ENCODE measurements around the gene C3. TPM values are rescaled to one million over a fixed set of nuclear protein-coding genes. Genes with fewer than 3 reads are reported as not detected.

The C3 gene
- total RNA-seq, 1 donor from 2014 or later, result 0.37 TPM

DNA sequence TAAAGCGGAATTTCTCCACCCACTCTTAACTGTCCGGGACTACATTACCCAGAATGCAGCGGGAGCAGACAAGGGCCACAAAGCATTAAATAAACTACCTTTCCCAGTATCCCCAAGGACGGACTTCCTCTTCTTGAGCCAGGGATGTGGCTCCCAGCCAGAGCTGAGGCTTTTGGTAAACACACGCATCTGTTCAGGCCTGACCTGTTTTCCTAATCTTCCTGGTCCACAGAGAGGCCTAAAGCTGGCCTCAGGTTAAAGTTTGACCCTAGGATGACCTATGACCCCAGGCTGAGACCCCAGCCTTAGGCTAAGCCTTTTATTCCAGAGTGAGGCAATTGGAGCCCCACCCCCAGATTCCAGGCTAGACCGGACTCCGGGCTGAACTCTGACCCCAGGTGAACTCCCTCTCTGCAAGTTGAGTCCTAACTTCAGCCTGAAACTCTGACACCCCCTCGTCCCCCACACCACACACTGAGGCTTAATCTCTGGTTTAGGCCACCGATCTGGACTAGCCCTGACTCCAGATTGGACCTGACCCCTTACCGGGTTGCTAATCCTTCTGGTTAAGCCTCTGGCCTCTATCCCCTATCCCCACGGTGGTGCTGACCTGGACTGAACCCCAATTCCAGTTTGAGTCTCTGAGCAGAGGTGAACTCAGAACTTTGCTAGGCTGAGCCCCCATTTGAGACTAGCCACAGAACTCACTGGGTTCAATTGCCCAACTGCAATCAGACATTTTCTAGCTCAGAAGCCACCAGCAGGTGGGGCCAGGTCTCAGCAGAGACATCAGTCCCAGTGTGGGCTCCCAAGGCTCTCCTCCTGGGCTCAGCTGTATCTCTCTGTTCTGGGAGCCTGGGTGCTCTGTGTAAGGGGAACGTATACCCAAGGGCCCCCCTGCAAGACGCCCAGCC is 17.7 kb upstream of the C3 start:
- peak; percentile 41 for DNase-seq (ENCODE audit: low read depth, low spot score)
- H3K4me3 Mint-ChIP-seq, result peak overlapping the region; percentile 92
- no peaks in the 10 kb centered on the region for H3K9me3 Mint-ChIP-seq
- no peaks in the 10 kb centered on the region for H3K36me3 Mint-ChIP-seq (ENCODE audit: low read depth)
- H3K27me3 Mint-ChIP-seq (ENCODE audit: low read depth), result peaks cover 5% of the 10 kb centered on the region
- peak overlapping the region; percentile 44 for H3K27ac Mint-ChIP-seq (ENCODE audit: unreplicated experiment)
- TF ChIP-seq, protein P1, sequence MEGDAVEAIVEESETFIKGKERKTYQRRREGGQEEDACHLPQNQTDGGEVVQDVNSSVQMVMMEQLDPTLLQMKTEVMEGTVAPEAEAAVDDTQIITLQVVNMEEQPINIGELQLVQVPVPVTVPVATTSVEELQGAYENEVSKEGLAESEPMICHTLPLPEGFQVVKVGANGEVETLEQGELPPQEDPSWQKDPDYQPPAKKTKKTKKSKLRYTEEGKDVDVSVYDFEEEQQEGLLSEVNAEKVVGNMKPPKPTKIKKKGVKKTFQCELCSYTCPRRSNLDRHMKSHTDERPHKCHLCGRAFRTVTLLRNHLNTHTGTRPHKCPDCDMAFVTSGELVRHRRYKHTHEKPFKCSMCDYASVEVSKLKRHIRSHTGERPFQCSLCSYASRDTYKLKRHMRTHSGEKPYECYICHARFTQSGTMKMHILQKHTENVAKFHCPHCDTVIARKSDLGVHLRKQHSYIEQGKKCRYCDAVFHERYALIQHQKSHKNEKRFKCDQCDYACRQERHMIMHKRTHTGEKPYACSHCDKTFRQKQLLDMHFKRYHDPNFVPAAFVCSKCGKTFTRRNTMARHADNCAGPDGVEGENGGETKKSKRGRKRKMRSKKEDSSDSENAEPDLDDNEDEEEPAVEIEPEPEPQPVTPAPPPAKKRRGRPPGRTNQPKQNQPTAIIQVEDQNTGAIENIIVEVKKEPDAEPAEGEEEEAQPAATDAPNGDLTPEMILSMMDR (conservative IDR thresholded peaks at IDR 0.05), result peak; percentile 68
- peaks cover 49% of the 10 kb centered on the region for H3K4me1 Mint-ChIP-seq

DNA sequence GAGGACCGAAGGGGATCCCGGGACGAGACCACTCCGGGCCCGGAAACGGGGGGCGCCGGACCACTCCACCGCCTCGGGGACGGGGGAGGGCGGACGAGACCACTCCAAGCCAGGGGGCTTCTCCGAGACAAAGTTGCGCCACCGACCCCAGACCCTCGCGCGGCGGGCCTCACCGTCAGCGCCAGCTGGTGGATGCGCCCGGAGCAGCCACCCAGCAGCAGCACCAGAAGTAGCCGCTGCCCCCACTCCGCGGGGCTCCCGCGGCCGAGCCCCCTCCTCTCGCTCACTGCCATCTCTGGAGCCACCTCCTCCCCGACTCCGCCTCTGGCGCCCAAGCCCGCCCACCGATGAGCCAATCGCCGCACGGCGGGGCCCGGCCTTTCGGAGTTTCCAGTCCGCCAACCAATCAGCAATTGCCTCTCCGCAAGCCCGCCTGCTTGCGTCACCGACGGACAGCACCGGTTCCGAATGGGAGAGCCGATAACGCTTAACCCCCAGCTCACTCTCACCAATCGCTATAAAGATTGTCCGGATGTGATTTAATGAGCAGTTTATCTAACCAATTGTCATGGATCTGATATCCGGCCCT is 16.9 kb upstream of the C3 start, which contains the start of gene GPR108:
Gene GPR108, minus strand, starts transcription at position 297 of the 589 bp plus-strand sequence. Its CDS starts 4 bp downstream, at position 293.
- TF ChIP-seq, protein P1 (conservative IDR thresholded peaks at IDR 0.05), result no peak
- Mint-ChIP-seq H3K27ac (ENCODE audit: unreplicated experiment) (peak within 1 kb of the TSS; percentile 97), H3K36me3 (ENCODE audit: low read depth) (no peaks in the 10 kb centered on the region), H3K4me1 (peaks cover 42% of the 10 kb centered on the region), H3K27me3 (ENCODE audit: low read depth) (peaks cover 5% of the 10 kb centered on the region), H3K9me3 (no peaks in the 10 kb centered on the region), H3K4me3 (peak within 1 kb of the TSS; percentile 97)
- peak; percentile 97 for DNase-seq (ENCODE audit: low read depth, low spot score)

DNA sequence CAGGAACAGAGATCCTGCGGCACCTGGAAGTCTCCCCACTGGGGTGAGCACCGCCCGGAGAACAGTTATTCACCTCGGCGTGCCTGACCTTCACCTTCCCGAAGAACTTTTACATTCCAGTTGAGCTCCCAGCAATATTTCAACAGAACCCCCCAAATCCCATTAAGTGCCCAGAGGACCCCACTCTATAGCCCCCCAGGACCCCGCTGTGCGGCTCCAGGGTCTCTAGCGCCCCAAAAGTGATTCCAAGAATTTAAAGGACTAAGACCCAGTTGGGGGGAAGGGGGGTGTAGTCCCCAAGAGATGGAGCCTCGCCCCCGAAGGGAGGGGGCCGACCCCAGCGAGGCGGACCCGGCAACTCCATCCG is 16.4 kb upstream of the C3 start:
- H3K36me3 Mint-ChIP-seq (ENCODE audit: low read depth), result no peaks in the 10 kb centered on the region
- H3K9me3 Mint-ChIP-seq, result no peaks in the 10 kb centered on the region
- TF ChIP-seq, protein P1 (conservative IDR thresholded peaks at IDR 0.05), result no peak
- H3K27me3 Mint-ChIP-seq (ENCODE audit: low read depth), result peaks cover 5% of the 10 kb centered on the region
- DNase-seq (ENCODE audit: low read depth, low spot score), result no peak
- peak overlapping the region; percentile 97 for H3K27ac Mint-ChIP-seq (ENCODE audit: unreplicated experiment)
- H3K4me1 Mint-ChIP-seq, result peaks cover 39% of the 10 kb centered on the region
- peak overlapping the region; percentile 97 for H3K4me3 Mint-ChIP-seq

DNA sequence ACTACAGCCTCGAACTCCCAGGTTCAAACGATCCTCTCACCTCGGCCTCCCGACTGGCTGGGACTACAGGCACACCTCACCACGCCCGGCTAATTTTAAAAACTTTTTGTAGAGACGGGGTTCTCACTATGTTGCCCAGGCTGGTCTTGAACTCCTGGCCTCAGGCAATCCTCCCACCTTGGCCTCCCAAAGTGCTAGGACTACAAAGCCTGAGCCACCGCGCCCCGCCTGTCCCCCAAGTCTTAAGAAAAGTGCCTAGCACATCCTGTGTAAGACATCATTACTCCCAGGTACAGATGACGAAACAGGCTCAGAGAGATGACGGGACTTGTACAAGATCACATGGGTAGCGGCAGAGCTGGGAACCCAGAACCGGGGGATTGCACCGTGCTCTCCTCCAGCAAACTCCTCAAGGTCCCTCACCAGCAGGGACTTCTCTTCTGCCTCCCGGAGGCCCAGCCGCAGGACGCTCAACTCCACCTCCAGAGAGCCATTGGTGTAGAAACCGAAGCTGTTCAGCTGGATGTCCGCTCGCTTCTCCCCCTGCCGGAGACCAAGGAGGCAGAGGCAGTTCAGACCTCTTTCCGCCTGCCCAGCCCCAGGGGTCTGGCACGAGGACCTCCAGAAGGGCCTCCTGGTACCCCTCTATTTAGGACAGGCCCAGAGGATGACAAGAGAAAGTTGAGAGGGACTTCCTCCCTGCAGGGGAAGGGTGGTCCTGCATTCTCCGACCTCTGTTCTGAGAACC is 15.9 kb upstream of the C3 start:
- Mint-ChIP-seq H3K4me3 (peak overlapping the region; percentile 97), H3K27ac (ENCODE audit: unreplicated experiment) (peak overlapping the region; percentile 97), H3K9me3 (no peaks in the 10 kb centered on the region), H3K27me3 (ENCODE audit: low read depth) (peaks cover 5% of the 10 kb centered on the region), H3K4me1 (peaks cover 37% of the 10 kb centered on the region), H3K36me3 (ENCODE audit: low read depth) (no peaks in the 10 kb centered on the region)
- peak; percentile 65 for DNase-seq (ENCODE audit: low read depth, low spot score)
- TF ChIP-seq, protein P1 (conservative IDR thresholded peaks at IDR 0.05), result peak; percentile 70

DNA sequence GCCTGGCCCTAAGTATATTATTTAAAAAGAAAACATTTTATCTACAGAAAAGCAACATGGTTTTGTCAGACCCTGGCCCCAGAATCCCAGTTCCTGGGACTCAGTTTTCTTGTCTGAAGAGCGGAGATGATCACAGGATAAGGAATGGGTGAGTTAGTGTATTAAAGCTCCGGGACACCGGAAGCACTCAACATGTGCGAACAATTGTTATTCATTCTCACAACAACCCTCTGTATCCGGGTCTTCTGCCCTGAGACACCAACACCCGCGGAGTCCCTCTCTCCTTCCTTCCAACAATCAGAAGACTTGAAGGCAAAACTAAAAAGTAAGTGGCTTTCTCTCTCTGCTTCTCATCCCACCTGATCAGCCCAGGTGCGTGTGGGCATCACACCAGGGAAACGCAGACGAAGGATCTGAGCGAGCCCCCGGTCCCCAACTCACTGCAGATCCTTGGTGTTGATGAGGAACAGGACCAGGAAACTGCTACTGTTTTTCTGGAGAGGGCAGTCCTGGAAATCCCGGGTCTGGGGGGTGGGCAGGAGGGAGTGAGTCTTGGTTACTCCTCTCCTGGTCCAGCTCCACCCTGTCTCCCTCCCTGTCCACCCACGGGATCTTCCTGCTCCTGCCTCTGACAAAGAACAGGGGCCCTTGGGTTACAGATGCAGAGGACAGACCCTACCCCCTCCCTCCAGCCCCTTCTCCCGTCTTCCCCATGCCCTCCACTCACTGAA is 14.9 kb upstream of the C3 start:
- TF ChIP-seq, protein P1 (conservative IDR thresholded peaks at IDR 0.05), result no peak
- H3K27ac Mint-ChIP-seq (ENCODE audit: unreplicated experiment), result no peak overlapping the region
- H3K4me1 Mint-ChIP-seq, result peaks cover 33% of the 10 kb centered on the region
- peaks cover 2% of the 10 kb centered on the region for H3K27me3 Mint-ChIP-seq (ENCODE audit: low read depth)
- no peak for DNase-seq (ENCODE audit: low read depth, low spot score)
- H3K36me3 Mint-ChIP-seq (ENCODE audit: low read depth), result no peaks in the 10 kb centered on the region
- H3K9me3 Mint-ChIP-seq, result no peaks in the 10 kb centered on the region
- H3K4me3 Mint-ChIP-seq, result peak overlapping the region; percentile 97
